GM10248 (cell line): ENCODE results near the gene FAM149A.

Source experiments
- CTCF ChIA-PET: fragments of 300-600 bp; sonication (Branson Sonifier 250); formaldehyde crosslinking; extraction: SDS; loops from one replicate; lab custom pipeline; 2021; ENCODE audit warnings: antibody characterized with exemption; lab: Yijun Ruan, JAX
- POLR2A ChIA-PET: fragments of 350-650 bp; sonication (Branson Sonifier 250); formaldehyde crosslinking; extraction: SDS; loops from one replicate; lab custom pipeline; 2020; ENCODE audit warnings: antibody characterized with exemption; lab: Yijun Ruan, JAX
- DNase-seq: peaks from one replicate; pipeline ENCODE4 v3.0.0; 2012; ENCODE audit errors: extremely low spot score
- TF ChIP-seq, protein P1 (sequence below): IDR thresholded peaks from 2 replicates; pipeline ENCODE4 v1.5.1; 2012; ENCODE audit warnings: mild to moderate bottlenecking, low read depth; ENCODE audit errors: extremely low read depth, missing control alignments, control extremely low read depth

Gene FAM149A

DNA sequence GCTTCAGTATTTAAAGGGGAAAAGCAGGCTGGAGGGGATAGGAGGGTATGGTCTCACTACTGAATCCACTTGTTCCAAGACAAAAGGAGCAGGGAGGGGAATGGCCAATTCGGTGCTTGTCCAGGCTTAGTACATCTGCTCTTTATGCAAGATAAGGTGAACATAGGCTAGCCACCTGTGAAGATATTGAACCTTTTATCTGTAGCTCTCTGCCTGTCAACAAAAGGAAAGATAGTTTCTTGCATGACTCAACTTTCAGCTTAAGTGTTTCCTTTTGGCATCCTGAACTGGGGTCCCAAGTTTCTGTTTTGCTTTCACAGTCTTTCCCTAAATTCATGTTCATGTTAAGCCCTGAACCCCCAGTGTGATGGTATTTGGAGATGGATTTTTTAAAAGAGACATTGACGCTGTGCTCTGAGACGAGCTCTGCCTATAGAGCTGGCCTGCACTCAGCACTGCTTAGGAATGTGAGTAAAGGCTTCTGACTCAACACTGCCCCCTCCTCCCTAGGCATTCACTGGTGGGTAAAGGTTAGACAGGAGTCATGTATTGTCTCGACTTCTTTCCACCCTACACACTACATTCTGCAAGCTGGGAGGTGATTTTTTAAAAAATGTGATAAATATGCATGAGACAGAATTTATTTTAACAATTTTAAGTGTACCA, 28.2 kb downstream of the FAM149A start:
- ChIA-PET CTCF (interaction anchor here (1.0 to 1.9 kb wide), 3 partner anchors 28 to 95 kb away, joined by 3 to 6 read pairs (median 3); no protein-coding TSS in a partner anchor), POLR2A (no interaction called here)
- DNase-seq: no peak
- TF ChIP-seq, protein P1, sequence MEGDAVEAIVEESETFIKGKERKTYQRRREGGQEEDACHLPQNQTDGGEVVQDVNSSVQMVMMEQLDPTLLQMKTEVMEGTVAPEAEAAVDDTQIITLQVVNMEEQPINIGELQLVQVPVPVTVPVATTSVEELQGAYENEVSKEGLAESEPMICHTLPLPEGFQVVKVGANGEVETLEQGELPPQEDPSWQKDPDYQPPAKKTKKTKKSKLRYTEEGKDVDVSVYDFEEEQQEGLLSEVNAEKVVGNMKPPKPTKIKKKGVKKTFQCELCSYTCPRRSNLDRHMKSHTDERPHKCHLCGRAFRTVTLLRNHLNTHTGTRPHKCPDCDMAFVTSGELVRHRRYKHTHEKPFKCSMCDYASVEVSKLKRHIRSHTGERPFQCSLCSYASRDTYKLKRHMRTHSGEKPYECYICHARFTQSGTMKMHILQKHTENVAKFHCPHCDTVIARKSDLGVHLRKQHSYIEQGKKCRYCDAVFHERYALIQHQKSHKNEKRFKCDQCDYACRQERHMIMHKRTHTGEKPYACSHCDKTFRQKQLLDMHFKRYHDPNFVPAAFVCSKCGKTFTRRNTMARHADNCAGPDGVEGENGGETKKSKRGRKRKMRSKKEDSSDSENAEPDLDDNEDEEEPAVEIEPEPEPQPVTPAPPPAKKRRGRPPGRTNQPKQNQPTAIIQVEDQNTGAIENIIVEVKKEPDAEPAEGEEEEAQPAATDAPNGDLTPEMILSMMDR: no peak

DNA sequence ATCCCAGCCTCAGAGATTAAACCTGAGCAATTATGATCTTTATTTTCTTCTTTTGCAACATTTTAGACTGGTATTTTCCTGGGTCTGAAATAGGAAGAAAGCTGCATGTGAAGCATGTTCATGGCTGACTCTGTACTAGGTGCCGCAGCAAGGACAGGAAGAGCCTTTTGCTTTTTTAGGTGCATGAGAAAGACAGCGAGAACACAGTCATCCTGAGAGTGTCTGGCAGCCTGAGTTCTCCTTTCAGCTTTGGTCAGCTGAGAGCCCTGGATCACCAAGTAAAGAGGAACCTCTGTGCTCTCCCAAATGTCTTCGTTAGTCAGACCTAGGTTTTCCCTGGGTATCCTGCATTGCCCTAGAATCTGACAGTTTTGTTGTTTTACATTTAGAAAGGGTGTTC, 29.8 kb downstream of the FAM149A start:
- CTCF ChIA-PET: interaction anchor here (1.1 to 1.9 kb wide), 2 partner anchors 66 to 97 kb away, joined by 4 to 6 read pairs; partner anchors contain the start of gene TLR3
- POLR2A ChIA-PET: no interaction called here
- TF ChIP-seq, protein P1: no peak
- peak; percentile 77 for DNase-seq

DNA sequence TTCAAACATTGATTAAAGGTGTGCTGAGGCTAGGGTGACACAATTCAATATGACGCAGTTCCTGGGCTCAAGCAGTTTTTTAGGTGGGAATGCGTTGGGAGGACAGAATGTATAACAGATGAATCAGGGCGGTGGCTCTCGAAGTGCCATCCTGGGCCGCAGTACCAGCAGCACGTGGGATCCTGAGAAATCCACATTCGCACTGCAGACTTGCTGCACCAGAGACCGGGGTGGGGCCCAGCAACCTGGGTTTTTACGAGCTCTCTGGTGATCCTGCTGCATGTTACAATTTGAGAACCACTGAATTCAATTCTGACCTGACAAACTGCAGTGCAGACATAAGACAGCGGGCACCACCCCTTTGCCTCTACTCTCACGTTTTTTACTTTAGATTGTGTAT, 30.4 kb downstream of the FAM149A start:
- TF ChIP-seq, protein P1: no peak
- DNase-seq: no peak
- POLR2A ChIA-PET: no interaction called here
- CTCF ChIA-PET: interaction anchor here (1.0 to 3.5 kb wide), 2 partner anchors 67 to 82 kb away, joined by 3 to 44 read pairs; partner anchors contain the start of gene TLR3

DNA sequence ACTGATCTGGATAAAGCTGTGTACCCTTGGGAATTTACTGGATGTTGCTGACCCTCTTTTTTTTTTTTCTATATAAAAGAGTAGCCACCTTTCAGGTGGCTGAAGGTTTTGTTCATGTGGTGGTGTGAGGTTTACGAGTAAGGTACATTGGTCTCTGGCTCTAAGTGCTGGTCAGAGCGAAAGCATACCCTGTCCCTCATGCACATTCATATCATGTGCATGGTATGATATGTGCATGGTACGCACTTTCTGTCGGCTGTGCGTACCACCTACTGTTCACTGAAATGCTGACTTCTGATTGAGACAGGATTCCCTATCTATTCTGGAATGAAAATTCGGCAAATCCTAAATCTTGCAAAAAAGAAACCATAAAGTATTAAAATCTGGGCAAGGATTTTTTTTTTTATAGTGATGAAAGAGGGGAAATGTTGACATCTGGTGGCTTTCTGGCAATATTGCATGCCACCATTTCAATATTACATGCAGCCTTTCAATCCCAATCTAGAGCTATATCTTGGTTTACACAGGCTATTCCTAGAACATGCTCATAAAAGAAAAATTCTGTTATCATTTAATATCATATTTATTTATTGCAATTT, 32.8 kb downstream of the FAM149A start:
- no peak for DNase-seq

DNA sequence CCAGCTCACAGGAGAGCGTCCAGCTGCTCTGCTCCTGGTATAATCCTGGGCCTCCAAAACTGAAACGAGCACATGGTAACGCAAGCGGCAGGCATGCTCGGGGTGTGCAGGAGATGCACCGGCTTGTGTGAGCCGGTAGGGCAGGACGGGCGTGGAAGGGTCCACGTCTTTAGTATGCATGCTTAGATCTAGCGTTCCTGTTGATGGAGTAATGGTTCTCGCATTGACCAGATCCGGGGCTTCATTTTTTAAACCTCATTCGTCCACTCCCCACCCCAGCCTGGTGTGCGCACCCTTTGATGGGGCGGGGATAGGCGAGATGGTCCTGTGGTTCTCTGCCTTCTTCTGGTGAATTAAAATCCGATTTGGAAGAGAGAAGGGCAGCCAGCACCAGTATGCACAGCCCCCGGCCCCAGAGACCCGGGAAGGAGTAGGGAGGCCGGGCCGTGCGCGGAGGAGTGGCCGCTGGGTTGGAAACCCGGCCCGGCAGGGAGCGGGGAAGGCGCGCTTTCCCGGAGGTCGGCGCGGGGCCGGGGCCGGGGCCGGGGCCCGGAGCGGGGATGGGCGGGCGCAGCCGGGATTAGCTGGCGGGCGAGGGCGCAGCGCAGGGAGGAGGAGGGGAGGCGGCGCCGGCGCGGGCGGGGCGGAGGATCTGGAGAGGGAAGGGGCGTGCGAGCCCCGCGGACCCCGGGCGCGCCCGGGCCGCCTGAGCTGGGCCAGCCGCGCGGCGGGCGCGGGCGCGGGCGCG, 39.9 kb downstream of the FAM149A start:
- POLR2A ChIA-PET: no interaction called here
- TF ChIP-seq, protein P1: no peak
- CTCF ChIA-PET: no interaction called here
- DNase-seq: no peak

More for the DNA sequence above, 32.8 kb downstream of the FAM149A start:
- TF ChIP-seq, protein P1: peak; percentile 68
- CTCF ChIA-PET: interaction anchor here (0.9 to 3.5 kb wide), 19 partner anchors 9 to 825 kb away, joined by 3 to 44 read pairs (median 5); partner anchors contain the start of gene TLR3
- POLR2A ChIA-PET: no interaction called here

DNA sequence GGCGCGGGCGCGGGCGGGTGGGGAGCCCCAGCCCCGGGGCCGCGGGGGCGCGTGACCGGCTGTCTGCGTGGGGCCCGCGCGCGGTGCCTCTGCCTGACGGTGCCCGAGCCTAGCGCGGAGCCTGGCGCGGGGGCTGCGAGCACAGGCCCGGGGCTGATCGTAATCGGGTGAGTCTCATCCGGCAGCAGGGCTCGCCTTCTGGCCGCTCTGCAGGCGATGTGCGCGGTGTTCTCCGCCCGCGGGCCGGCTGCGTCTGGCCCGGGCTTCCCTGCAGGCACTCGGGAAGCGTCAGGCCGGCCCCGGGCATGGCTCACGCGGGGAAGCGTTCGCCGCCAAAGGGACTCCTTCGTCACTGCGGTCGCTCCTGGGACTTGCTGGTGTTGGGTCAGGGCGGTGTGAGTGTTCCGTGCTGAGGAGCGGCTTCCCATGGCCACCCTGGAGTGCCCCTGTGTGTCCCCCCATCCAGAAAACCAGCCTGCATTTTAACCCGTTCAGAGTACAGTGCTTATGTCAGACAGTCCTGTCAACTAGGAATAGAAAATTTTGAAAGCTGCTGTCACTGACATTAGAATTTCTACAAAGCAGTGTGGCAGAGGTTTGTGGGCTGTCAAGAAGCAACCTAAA, 40.6 kb downstream of the FAM149A start:
- DNase-seq: no peak
- ChIA-PET CTCF (no interaction called here), POLR2A (no interaction called here)

More for the DNA sequence above, 40.6 kb downstream of the FAM149A start:
- TF ChIP-seq, protein P1: no peak
